SIG-M5 (cell line): ENCODE results near the gene FRRS1.
A peak's percentile ranks its signal among the peaks of the same experiment; 100 is the strongest.

Experiments used
- DNase-seq: peaks from one replicate; lab custom pipeline; 2025; lab: John Stamatoyannopoulos, UW

FRRS1 gene

DNA sequence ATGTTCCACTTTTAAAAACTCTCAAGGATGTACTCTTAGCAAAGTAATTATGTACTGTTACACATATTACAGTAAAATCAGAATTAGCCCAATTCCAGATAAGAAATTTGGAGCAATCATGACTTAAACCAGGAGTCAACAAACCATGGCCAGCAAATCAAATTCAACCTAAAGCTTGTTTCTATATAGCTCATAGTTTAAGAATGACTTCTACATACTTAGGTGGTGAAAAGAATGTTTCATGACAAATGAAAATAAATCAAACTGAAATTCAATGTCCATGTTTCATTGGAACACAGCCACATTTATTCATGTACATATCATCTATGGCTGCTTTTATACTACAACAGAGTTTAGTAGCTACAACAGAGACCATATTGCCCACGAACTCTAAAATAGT is 35.1 kb downstream of the FRRS1 start:
- DNase-seq: no peak

DNA sequence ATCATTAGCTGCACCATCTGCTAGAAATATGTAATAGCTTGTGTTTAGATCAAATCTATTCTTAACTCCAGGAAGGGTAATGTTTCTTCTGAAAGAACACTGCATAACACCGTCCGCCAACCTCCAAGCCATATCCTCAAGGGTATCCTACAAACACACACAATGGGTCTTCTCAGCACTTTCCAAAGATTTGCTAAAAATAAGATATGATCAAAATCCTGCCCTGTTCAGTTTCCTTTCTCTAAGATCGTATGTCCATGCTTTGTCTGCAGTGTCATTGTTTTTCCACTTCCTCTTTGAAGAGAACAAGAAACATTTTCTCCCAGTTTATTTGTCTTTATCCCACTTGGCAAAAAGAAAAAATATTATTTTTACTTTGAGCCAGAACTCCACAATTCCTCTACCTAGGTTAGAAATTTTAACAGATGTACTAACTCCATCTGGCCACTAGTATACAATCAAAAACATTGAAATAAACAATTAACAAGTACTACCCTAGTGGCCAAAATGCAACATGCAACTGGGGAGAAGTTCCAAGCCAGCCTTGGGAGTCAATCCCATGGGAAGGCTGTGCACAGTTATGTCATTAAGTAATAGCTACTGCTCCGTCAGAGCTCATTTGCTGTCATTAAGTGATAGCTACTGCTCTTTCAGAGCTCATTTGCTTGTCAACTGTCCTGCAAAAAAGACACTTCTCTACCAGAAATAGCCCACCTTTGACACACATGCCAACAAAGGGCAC is 37.8 kb downstream of the FRRS1 start:
- DNase-seq: no peak

DNA sequence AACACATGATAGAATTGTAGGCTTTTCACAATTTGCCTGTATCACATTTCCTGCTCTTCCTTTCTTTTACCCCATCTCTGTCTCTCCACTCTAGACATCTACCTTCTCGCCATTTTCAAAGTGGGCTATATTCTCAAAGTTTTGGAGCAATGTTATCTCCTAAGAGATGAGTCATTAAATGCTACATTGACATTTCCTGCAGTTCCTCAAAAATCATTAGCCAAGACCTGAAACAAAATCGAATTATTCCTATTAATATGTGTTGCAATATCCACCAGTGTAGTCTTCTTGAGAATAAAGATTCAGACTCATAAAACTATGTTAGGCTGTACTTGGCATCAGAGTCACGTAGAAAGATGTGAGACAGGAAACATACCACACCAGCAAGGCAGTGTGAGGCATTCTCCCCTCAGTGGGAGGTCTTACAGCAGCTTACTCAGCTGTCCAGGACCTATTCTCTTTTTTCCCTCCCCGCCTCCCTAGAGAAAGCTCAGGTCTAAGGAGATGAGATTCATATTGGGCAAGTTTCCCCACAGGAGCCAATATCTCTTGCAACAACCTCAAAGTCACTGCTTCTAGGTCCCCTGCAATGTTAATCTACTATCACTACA is 38.8 kb downstream of the FRRS1 start:
- DNase-seq: no peak

DNA sequence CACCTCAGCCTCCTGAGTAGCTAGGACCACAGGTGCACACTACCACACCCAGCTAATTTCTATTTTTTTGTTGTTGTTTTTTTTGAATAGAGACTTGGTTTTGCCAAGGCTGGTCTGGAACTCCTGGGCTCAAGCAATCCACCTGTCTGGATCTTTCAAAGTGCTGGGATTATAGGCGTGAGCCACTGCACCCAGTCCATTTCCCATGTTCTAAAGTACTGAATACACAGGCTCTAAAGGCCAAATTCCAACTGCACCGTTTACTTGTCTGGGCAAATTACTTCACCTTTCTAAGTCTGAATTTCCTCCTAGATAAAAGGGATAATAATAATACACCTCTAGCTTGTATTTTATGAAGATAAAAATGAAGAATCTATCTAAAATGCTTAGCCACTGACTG is 39.6 kb downstream of the FRRS1 start:
- no peak for DNase-seq

DNA sequence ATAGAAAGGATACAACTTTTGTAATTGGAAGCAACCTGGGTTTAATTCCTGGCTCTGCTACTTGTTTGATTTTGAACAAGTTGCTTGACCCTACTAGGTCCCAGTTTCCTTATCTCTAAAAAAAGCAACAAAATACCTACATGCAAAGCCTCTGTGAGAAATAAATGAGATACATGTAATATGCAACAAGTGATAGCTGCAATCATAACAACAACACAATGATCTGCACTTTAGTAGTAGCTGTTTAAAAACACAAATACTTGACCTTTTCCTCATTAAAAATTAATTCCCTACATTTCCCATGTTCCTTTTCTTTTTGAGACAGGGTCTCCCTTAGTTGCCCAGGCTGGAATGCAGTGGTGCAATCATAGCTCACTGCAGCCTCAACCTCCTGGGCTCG is 40.0 kb downstream of the FRRS1 start:
- DNase-seq: no peak

DNA sequence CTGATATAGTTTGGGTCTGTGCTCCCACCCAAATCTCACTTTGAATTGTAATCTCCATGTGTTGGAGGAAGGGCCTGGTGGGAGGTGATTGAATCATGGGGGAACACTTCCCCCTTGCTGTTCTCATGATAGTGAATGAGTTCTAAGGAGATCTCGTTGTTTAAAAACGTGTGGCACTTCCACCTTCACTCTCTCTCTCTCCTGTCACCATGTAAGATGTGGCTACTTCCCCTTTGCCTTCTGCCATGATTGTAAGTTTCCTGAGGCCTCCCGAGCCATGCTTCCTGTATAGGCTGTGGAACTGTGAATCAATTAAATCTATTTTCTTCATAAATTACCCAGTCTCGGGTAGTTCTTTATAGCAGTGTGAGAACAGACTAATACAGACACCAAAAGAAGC is 40.4 kb downstream of the FRRS1 start:
- DNase-seq: no peak

DNA sequence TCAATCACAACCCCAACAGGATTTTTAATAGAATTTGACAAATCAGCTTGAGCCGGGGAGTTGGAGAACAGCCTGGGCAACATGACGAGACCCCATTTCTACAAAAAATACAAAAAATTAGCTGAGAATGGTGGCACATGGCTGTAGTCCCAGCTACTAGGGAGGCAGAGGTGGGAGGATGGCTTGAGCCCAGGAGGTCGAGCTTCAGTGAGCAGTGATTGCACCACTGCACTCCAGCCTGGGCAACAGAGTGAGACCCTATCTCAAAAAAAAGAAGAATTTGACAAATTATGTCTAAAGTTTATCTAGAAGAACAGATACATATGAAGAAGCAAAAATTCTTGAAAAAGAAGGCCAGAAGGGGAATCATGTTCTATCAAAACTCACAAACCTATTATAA is 43.2 kb downstream of the FRRS1 start:
- no peak for DNase-seq

DNA sequence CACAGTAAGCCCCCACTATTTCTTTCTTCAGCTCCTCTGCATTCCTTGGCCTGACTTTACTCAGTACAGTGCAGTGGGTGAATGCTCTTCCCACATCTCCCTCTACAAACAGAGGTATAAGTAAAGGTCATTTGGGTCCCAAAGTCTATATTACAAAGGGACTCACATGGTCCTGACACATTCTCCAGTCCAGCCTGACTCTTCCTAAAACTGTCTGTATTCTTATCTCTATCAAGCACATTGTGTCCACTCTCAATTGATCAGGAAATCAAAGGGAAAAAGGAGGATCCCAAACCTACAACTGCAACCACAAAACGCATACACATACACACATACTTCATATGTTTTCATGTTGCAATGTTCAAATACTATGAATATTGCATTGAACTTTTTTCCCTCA is 49.4 kb downstream of the FRRS1 start:
- no peak for DNase-seq

DNA sequence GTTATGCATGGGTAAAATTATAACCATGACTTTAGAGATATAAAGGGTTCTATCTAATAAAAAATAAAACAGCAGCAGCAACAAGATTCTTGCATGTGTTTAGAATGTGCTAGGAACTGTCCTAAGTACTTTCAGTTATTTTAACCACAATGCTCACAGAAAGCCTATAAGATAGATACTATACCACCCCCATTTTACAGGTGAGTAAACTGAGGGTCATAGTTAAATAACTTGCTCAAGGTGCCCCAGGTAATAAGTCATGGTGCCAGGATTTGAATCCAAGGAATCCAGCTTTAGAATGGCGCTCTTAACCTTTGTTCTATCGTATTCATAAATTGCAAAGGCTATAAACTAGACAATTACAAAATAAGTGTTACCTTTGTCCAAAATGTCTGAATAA is 53.4 kb downstream of the FRRS1 start:
- DNase-seq: no peak

DNA sequence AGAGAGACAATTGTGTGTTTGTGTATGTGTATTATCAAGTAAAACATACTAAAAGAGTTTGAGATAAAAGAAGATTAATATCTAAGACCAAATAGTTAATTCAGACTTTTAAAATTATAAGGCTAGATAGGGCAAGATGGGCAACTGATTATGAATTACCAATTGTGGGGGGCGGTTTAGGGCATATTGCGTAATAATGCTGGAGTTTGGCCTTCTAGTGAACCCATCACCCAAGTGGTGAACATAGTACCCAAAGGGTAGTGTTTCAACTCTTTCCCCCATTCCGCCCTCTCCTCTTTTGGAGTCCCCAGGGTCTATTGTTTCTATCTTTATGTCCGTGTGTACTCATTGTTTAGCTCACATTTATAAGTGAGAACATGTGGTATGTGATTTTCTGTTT is 55.4 kb downstream of the FRRS1 start:
- DNase-seq: no peak

DNA sequence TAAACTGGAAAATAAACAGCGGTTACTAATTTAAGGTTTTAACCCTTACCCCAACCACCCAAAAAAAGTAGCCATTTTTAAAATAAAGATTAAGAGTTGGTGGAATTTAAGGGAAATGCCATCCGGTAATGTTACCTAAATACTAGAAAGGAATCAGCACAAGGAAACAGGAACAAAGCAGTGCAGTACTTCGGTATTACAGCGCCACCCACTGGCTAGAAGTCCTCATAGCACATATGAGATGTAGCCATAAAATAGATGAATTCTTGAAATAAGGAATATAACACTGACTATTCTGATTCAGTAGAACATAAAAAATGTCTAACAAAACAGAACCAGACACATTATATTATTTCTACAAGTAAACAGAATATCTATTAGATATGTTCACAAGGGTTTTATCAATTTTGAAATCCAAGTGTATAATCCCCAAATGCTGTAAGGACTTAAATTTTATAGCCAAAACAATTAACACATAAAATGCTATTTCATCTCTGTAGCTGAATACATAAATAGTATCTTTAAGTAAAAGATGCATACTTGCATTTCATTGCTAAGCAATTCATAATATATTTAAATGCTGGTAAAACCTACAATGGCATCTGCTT is 58.8 kb downstream of the FRRS1 start:
- DNase-seq: no peak

DNA sequence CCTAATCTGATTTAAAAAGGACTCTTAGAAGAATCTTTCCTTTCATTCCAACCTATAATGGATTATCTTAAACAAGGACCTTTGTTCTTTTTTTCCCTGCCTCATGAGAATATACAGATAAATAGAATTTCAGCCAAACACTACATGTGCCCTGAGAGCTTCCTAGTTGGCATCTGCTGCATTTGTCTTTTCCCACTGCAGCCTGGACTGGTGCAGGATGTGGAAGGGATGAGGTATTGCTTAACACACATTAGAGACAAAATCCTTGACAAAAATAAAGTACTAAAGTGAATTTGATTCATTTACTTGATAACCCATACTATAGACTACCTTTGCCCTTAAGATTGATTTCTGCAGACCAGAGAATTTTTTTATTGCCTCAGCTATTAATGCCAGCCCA is 61.0 kb downstream of the FRRS1 start:
- DNase-seq: no peak

DNA sequence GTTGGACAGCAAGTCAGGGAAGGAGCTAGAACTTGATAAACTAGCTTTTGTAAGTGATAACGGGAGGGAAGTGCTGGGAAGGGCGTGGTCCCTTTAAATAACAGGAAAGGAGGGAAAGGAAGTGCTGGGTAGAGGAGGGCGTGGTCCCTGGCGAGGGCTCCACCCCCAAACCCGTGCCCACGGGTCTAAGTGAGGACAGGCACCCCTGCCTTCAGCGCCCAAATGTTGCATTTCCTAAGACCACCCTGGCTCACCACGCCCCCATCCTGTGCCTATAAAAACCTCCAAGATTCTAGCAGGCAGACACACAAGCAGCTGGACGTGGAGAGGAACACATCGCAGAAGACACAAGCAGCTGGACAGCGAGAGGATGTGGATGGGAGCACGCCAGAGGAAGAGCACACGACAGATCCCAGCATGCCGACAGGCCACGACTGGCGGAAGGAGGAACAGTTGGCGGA is 62.0 kb downstream of the FRRS1 start:
- DNase-seq: no peak

DNA sequence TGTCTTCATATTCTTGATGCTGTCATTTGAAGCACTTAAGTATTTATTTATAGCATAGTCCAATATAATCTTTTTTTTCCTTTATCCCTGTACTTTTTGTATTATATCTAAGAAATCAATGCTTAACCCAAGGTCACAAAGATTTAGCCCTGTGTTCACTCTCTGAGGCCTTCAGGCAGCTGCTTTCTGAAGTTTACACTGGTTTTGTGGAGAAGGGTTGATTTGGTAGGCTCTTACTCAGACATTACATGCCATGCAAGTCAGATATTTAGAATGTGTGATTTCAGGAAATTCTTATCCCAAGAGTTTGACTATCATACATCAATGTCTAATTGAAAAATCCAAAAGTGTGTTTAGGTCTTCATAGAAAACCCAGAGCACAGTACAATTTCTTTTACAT is 64.2 kb downstream of the FRRS1 start:
- DNase-seq: no peak

DNA sequence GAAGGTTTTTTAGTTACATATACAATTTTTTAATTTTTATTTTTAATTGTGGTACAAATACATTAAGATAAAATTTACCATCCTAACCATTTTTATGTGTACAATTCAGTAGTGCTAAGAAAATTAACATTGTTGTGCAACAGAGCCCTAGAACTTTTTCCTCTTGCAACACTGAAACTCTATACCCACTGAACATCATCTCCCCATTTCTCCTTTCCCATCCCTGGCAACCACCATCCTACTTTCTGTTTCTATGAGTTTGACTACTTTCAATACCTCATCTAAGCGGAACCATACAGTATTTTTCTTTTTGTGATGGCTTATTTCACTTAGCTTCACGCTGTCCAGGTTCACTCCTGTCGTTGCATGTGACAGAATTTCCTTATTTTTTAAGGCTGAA is 66.4 kb downstream of the FRRS1 start:
- DNase-seq: peak; percentile 33

DNA sequence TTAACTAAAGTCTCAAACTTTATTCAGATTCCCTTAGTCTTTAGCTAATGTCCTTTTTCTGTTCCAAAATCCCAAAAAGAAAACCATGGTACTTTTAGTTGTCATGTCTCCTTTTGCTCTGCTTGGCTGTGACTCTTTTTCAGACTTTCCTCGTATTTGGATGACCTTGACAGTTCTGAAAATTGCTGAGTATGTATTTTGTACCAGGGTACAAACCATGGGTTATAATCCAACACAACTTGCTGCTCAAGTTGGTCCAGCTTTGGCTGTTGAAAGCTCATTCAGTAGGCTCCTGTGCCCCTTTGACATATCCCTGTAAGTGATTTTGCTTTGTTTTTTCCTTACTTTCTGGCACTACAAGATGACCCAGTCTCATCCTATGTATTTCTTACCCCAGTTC is 68.9 kb downstream of the FRRS1 start:
- no peak for DNase-seq

DNA sequence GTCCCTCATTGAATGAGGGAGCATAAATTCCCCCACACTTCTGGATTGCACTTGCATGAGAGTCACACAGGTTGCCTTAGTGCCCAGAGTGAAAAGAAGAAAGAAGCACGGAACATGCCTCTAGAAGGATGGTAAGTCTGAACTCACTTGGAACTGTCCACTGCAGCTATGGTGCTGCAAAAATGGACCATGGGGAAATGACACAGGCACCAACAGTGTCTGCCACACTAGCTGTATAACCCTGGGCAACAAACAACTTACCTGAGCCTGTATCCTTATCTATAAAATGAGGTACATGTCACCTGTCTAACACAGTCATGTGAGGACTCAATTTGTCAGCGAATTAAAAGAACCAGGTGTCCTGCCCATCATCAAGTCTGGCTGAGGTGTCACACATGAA is 69.8 kb downstream of the FRRS1 start:
- no peak for DNase-seq

DNA sequence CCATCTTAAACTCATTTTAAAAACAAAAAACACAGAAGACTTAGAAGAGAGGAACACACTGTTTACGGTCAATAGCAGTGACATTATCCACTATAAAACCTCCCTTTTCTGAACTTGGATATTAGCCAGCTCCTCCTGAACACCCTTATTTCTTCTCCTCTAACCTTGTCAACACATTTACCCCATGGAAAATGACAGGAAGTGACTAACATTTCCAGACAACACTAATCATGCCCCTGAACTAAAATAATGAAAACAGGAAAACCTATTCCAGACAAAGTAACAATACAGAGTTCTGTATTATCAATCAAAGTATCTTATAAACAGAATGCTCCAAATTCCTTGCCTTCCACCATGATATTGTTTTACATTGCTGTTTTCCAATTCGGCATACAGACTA is 75.3 kb downstream of the FRRS1 start:
- no peak for DNase-seq

DNA sequence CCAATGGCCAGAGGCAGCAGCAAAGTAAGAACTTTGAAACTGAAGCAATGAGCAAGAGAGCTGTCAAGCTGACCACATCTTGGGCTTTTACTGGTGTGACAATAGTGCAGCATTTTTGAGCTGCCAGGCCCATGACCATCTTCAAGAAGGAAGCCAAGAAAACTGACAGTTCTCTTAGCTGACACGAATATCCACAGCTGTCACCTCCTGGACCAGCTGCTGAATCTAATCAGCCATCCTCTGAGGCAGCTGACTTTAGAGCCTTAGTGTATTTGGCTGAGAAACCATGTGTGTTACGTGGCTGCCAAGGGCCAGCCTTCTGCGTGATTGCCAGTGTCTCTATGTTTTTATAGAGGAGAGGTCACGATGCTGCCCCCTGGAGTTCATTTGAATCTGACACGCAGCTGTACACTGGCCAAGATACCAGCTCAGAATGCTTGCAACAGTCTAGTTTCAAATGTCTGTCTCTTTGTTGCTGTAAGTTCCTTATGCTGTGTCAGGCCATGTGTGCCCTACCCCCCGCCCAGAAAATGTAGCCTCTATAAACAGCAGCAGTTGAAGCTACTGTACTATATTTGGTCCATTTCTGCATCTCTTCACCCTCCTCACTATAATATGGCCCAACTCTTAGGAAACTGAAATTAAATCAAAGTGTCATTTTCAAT is 80.8 kb downstream of the FRRS1 start:
- DNase-seq: no peak

DNA sequence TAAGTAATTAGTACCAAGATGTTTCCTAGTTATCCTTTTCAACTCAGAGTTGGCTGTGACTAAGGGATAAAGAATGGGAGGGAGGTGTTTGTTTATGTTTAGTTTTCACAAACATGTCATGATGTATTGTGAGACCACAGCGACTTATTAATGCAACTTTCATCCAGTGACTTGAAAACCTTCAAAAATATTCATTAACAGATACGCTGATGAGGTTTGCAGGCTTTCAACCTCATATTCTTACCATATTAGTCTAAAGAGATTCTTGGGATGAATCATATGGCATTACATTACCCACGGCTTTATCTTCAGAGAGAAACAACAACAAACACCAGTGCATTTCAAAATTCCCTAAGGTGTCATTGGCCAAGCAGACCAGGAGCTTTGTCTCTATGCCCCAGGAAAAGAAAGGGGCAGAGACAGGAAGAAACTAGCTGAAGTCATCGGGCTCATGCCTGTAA is 84.1 kb downstream of the FRRS1 start:
- DNase-seq: no peak

DNA sequence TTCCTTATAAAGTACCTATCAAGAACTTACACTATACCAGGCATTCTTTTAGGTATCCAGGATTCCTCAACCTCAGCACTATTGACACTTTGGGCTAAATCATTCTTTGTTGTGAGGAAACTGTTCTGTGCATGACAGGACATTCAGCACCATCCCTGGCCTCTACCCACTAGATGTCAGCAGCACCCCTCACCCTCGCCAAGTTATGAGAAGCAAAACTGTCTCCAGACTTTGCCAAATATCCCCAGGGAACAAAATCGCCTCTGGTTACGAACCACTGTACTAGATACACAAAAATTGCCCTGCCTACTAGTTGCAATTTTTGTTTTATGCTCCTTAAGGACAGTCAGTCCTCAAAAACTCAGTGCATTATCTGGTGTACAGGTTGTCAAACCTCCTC is 84.9 kb downstream of the FRRS1 start:
- DNase-seq: no peak

DNA sequence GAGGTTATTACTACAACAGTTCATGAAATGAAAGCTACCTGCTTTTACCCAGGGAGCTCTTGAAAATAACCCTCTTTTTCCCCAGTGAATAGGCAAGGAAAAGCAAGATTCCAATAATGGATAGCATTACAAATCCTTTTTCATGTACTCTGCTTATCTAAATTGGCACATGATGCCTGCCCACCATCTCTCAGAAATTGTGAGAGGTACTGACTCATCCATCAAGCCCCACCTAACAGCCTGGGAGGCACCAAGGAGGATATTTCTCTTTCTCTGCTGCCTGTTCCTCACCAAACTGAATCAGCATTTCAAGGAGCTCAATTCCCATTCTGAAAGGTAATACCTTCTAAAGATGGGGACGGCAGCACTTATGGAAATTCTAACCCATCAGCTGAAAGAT is 86.2 kb downstream of the FRRS1 start:
- no peak for DNase-seq

DNA sequence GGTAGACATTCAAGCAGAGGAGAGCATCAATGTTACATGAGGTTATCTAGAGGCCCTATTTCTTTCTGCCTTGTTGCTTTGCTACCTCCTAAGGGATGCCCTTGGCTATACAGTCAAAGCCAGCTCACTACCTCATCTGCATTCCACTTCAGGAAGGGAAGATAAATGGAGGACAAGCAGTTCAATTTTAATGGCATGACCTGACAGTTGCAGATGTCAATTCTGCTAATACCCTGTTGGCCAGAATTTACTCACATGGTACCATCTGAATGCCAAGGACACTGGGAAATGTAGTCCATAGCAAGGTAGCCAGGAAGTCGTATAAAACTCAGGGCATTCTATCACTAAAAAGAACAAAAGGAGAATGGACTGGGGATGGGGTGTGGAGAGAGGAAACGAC is 89.0 kb downstream of the FRRS1 start:
- DNase-seq: no peak
